Activated T-helper 1 cell treated with anti-CD3 and anti-CD28 coated beads, Interleukin-12 subunit alpha, Interleukin-12 subunit beta, Interleukin-2, Interleukin-4 antibody, amounts not matched to agents 30 ng/mL and 10 ng/mL and 1 ng/mL, durations not matched to agents 14 hours and 24 hours and 36 hours (primary cell): ENCODE measurements around the gene PHOX2A. TPM values are rescaled to one million over a fixed set of nuclear protein-coding genes. Genes with fewer than 3 reads are reported as not detected.
"Not testable (repeated sequence)": the region's sequence is repeated elsewhere in the genome, so short reads cannot be mapped to it uniquely, and the experiment has no call there.

Source experiments
- DNase-seq: peaks from one replicate; pipeline ENCODE4 v3.0.0; 2021; ENCODE audit warnings: low spot score
- H3K27ac Mint-ChIP-seq: one replicate; pipeline ENCODE4 v1.8.0; 2021; ENCODE audit warnings: mild to moderate bottlenecking, mixed read lengths
- H3K27me3 Mint-ChIP-seq: one replicate; pipeline ENCODE4 v1.8.0; 2022; ENCODE audit warnings: mild to moderate bottlenecking, moderate library complexity, mixed read lengths; ENCODE audit not compliant: insufficient read depth
- H3K36me3 Mint-ChIP-seq: one replicate; pipeline ENCODE4 v1.8.0; 2021; ENCODE audit warnings: low read depth, mixed read lengths
- H3K4me1 Mint-ChIP-seq: one replicate; pipeline ENCODE4 v1.8.0; 2021; ENCODE audit warnings: low read depth, mixed read lengths
- H3K4me3 Mint-ChIP-seq: one replicate; pipeline ENCODE4 v1.8.0; 2021; ENCODE audit warnings: mild to moderate bottlenecking, moderate library complexity, mixed read lengths
- H3K9me3 Mint-ChIP-seq: one replicate; pipeline ENCODE4 v1.8.0; 2021; ENCODE audit warnings: mixed read lengths
- intact Hi-C: fragments of 100-400 bp; cut with micrococcal nuclease; formaldehyde crosslinking; loops from one replicate; pipeline ENCODE4 v1.15.1; 2024
- total RNA-seq: library from RNA; stranded (reverse); gene quantifications from 2 replicates; pipeline ENCODE4 v1.2.3, GENCODE V29; 2022

Gene PHOX2A
- total RNA-seq, result not detected in 2 replicates

- Mint-ChIP-seq H3K36me3 (peaks cover 7% of the 10 kb centered on the region), H3K4me1 (peaks cover 19% of the 10 kb centered on the region), H3K4me3 (no peak within 1 kb of the TSS), H3K27ac (peak within 1 kb of the TSS; percentile 46), H3K27me3 (peaks cover 50% of the 10 kb centered on the region), H3K9me3 (no peaks in the 10 kb centered on the region)
- no peak for DNase-seq
- intact Hi-C loops, result no loop called here
These were observed at the start of gene PHOX2A for GRCh38 chr11:72244060-72244360. Gene PHOX2A, minus strand, starts transcription at chr11:72244176. Its CDS starts 172 bp downstream, at chr11:72244004.

DNA sequence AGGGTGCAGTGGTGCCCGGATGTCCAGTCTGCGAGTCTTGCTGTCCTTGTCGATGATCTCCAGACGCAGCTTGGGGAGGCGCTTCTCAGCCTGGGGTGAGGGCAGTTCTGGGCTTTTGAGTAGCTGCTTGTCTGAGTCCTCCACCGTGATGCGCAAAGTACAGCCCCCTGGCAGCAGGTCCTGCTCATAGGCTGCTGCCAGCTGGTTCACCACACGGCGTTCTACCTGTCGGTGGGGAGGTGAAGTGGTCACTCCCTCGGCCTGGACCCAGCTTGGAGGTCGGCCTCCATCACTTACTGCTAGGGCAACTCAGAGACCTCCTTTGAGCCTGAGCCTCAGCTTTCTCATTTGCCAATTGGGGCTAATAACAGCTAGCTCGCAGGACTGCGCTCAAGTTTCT lies 49.4 kb upstream of the PHOX2A start:
- intact Hi-C loops, result no loop called here
- H3K4me1 Mint-ChIP-seq, result no peaks in the 10 kb centered on the region
- H3K36me3 Mint-ChIP-seq, result no peaks in the 10 kb centered on the region
- H3K9me3 Mint-ChIP-seq, result no peaks in the 10 kb centered on the region
- H3K27me3 Mint-ChIP-seq, result no peaks in the 10 kb centered on the region
- no peak overlapping the region for H3K4me3 Mint-ChIP-seq
- no peak for DNase-seq
- no peak overlapping the region for H3K27ac Mint-ChIP-seq

- Mint-ChIP-seq H3K36me3 (no peaks in the 10 kb centered on the region), H3K4me1 (no peaks in the 10 kb centered on the region), H3K27ac (no peak overlapping the region), H3K4me3 (no peak overlapping the region), H3K9me3 (no peaks in the 10 kb centered on the region), H3K27me3 (peaks cover 4% of the 10 kb centered on the region)
- DNase-seq, result no peak
- intact Hi-C loops, result no loop called here
These were observed 48.3 kb upstream of the PHOX2A start for GRCh38 chr11:72292106-72292785.

DNA sequence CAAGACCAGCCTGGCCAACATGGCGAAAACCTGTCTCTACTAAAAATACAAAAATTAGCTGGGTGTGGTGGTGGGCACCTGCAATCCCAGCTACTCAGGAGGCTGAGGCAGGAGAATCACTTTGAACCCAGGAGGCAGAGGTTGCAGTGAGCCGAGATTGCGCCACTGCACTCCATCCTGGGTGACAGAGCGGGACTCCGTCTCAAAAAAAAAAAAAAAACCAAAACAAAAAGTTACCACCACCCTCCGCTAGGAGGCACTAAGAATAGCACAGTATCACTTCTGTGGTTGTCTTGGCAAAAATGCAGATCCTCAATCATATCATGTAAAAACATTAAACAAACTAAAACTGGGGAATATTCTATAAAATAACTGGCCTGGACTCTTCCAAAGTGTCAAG lies 46.8 kb upstream of the PHOX2A start:
- DNase-seq, H3K4me3 Mint-ChIP-seq, H3K36me3 Mint-ChIP-seq, H3K27me3 Mint-ChIP-seq, H3K4me1 Mint-ChIP-seq, H3K27ac Mint-ChIP-seq, H3K9me3 Mint-ChIP-seq: not testable (repeated sequence)
- intact Hi-C loops, result loop anchor here (1.0 kb wide), 2 partner anchors 124 to 141 kb away; no protein-coding TSS in a partner anchor

DNA sequence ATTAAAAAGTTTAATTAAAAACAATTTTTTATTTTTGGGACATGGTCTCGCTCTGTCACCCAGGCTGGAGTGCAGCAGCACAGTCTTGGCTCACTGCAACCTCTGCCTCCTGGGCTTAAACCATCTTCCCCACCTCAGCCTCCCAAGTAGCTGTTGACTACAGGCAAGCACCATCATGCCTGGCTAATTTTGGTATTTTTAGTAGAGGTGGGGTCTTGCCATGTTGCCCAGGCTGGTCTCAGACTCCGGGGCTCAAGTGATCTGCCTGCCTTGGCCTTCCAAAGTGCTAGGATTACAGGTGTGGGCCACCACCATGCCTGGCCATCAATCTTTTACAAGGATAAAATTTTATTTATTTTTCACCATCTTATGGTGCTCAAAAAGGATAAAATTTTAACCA lies 43.3 kb upstream of the PHOX2A start:
- H3K4me3 Mint-ChIP-seq, result no peak overlapping the region
- H3K27ac Mint-ChIP-seq, result no peak overlapping the region
- intact Hi-C loops, result no loop called here
- DNase-seq, result no peak
- H3K36me3 Mint-ChIP-seq, result no peaks in the 10 kb centered on the region
- no peaks in the 10 kb centered on the region for H3K4me1 Mint-ChIP-seq
- peaks cover 20% of the 10 kb centered on the region for H3K27me3 Mint-ChIP-seq
- H3K9me3 Mint-ChIP-seq, result no peaks in the 10 kb centered on the region

GRCh38 chr11:72283947-72284346 lies 40.0 kb upstream of the PHOX2A start:
- Mint-ChIP-seq H3K27ac (no peak overlapping the region), H3K4me3 (no peak overlapping the region), H3K27me3 (peaks cover 28% of the 10 kb centered on the region), H3K4me1 (no peaks in the 10 kb centered on the region), H3K36me3 (no peaks in the 10 kb centered on the region), H3K9me3 (no peaks in the 10 kb centered on the region)
- intact Hi-C loops, result no loop called here
- DNase-seq, result no peak

DNA sequence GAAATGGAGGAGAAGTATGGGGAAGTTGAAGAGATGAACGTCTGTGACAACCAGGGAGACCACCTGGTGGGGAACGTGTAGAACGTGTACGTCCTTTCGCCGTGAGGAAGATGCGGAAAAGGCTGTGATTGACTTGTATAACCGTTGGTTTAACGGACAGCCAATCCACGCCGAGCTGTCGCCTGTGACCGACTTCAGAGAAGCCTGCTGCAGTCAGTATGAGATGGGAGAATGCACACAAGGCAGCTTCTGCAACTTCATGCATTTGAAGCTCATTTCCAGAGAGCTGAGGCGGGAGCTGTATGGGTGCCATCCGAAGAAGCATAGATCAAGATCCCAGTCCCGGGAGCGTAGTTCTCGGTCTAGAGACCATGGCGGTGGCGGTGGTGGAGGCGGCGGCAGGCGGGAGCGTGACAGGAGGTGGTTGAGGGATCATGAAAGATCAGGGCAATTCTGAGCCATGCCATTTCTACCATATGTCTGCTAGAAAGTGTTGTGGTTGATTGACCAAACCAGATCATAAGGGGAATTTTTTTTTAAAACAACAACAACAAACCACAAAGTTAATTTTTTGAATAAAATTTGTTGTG lies 36.8 kb upstream of the PHOX2A start:
- Mint-ChIP-seq H3K9me3 (no peaks in the 10 kb centered on the region), H3K36me3 (no peaks in the 10 kb centered on the region), H3K27ac (no peak overlapping the region), H3K27me3 (peaks cover 29% of the 10 kb centered on the region), H3K4me1 (no peaks in the 10 kb centered on the region), H3K4me3 (no peak overlapping the region)
- no peak for DNase-seq
- intact Hi-C loops, result no loop called here

GRCh38 chr11:72280037-72280436 lies 36.1 kb upstream of the PHOX2A start:
- H3K36me3 Mint-ChIP-seq, result no peaks in the 10 kb centered on the region
- no peak overlapping the region for H3K27ac Mint-ChIP-seq
- no peak overlapping the region for H3K4me3 Mint-ChIP-seq
- no peaks in the 10 kb centered on the region for H3K9me3 Mint-ChIP-seq
- peaks cover 29% of the 10 kb centered on the region for H3K27me3 Mint-ChIP-seq
- H3K4me1 Mint-ChIP-seq, result no peaks in the 10 kb centered on the region
- intact Hi-C loops, result no loop called here
- no peak for DNase-seq

GRCh38 chr11:72278905-72279304 lies 34.9 kb upstream of the PHOX2A start:
- H3K27me3 Mint-ChIP-seq, result peaks cover 24% of the 10 kb centered on the region
- intact Hi-C loops, result no loop called here
- DNase-seq, result no peak
- no peaks in the 10 kb centered on the region for H3K4me1 Mint-ChIP-seq
- no peak overlapping the region for H3K27ac Mint-ChIP-seq
- no peaks in the 10 kb centered on the region for H3K9me3 Mint-ChIP-seq
- no peak overlapping the region for H3K4me3 Mint-ChIP-seq
- no peaks in the 10 kb centered on the region for H3K36me3 Mint-ChIP-seq

GRCh38 chr11:72274435-72274834 lies 30.5 kb upstream of the PHOX2A start:
- intact Hi-C loops, result no loop called here
- Mint-ChIP-seq H3K27ac (no peak overlapping the region), H3K4me1 (peaks cover 10% of the 10 kb centered on the region), H3K36me3 (no peaks in the 10 kb centered on the region), H3K27me3 (peaks cover 19% of the 10 kb centered on the region), H3K4me3 (no peak overlapping the region), H3K9me3 (no peaks in the 10 kb centered on the region)
- no peak for DNase-seq

DNA sequence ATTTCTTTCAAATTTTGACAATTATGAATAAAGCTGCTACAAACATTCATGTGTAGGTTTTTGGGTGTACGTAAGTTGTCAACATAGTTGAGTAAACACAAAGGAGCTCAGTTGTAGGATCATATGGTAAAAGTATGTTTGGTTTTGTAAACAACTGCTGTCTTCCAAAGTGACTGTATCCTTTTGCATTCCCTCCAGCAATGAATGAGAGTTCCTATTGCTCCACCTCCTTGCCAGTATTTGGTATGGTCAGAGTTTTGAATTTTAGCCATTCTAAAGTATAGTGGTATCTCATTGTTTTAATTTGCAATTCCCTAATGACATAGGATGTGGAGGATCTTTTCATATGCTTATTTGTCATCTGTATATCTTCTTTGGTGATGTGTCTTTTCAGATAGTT lies 28.0 kb upstream of the PHOX2A start:
- peaks cover 10% of the 10 kb centered on the region for H3K27me3 Mint-ChIP-seq
- H3K36me3 Mint-ChIP-seq, result no peaks in the 10 kb centered on the region
- H3K4me3 Mint-ChIP-seq, result no peak overlapping the region
- no peak for DNase-seq
- H3K9me3 Mint-ChIP-seq, result no peaks in the 10 kb centered on the region
- H3K27ac Mint-ChIP-seq, result no peak overlapping the region
- intact Hi-C loops, result no loop called here
- H3K4me1 Mint-ChIP-seq, result peaks cover 11% of the 10 kb centered on the region

GRCh38 chr11:72267956-72268617 lies 24.1 kb upstream of the PHOX2A start:
- Mint-ChIP-seq H3K9me3 (no peaks in the 10 kb centered on the region), H3K4me1 (peaks cover 13% of the 10 kb centered on the region), H3K36me3 (no peaks in the 10 kb centered on the region), H3K27me3 (peaks cover 14% of the 10 kb centered on the region), H3K4me3 (no peak overlapping the region), H3K27ac (no peak overlapping the region)
- DNase-seq, result no peak
- intact Hi-C loops, result no loop called here

DNA sequence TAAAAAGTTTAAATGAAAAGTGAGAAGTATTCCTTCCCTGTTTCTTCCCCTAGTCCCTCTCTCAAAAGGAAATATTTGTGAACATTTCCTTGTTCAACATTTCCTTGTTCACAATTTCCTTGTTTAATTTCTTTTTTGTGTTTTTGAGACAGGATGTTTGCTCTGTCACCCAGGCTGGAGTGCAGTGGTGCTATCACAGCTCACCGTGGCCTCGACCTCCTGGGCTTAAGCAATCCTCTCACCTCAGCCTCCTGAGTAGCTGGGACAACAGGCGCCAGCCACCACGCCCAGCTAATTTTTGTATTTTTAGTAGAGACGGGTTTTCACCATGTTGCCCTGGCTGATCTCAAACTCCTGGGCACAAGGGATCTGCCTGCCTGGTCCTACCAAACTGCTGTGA lies 23.0 kb upstream of the PHOX2A start:
- H3K36me3 Mint-ChIP-seq, intact Hi-C loops, H3K4me3 Mint-ChIP-seq, H3K9me3 Mint-ChIP-seq, H3K27ac Mint-ChIP-seq, DNase-seq: not testable (repeated sequence)
- peaks cover 21% of the 10 kb centered on the region for H3K4me1 Mint-ChIP-seq
- H3K27me3 Mint-ChIP-seq, result peaks cover 16% of the 10 kb centered on the region
